ENCODE measurements around the gene IFITM2.
"Not testable (repeated sequence)": the region's sequence is repeated elsewhere in the genome, so short reads cannot be mapped to it uniquely, and the experiment has no call there.

The IFITM2 gene

DNA sequence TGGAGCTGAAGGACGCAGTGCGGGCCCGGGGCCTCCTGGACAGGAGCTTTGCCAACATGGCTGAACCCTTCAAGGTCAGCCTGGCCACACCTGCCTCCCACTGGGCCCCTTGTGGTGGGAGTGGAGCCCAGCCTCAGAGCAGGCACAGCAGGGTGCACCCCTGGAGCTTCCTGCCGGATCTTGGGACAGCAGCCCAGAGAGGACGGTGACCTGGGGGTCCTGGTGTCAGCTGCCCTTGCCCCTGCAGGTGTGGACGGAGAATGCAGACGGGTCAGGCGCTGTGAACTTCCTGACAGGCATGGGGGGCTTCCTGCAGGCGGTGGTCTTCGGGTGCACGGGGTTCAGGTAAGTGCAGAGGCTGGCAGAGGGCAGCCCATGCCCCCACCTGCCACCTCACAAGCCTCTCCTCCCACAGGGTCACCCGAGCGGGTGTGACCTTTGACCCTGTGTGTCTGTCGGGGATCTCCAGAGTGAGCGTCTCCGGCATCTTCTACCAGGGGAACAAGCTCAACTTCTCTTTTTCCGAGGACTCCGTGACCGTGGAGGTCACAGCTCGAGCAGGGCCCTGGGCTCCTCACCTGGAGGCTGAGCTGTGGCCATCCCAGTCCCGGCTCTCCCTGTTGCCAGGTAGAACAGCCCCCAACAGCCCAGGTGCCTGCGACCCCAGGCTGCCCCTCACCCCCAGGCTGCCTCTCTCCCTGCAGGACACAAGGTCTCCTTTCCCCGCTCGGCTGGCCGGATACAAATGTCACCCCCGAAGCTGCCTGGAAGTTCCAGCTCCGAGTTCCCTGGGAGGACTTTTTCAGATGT lies 13.6 kb upstream of the IFITM2 start:
- no peak for DNase-seq

GRCh38 chr11:294780-295179 lies 12.8 kb upstream of the IFITM2 start:
- DNase-seq = no peak

GRCh38 chr11:295351-296170 lies 12.1 kb upstream of the IFITM2 start:
- no peak for DNase-seq

DNA sequence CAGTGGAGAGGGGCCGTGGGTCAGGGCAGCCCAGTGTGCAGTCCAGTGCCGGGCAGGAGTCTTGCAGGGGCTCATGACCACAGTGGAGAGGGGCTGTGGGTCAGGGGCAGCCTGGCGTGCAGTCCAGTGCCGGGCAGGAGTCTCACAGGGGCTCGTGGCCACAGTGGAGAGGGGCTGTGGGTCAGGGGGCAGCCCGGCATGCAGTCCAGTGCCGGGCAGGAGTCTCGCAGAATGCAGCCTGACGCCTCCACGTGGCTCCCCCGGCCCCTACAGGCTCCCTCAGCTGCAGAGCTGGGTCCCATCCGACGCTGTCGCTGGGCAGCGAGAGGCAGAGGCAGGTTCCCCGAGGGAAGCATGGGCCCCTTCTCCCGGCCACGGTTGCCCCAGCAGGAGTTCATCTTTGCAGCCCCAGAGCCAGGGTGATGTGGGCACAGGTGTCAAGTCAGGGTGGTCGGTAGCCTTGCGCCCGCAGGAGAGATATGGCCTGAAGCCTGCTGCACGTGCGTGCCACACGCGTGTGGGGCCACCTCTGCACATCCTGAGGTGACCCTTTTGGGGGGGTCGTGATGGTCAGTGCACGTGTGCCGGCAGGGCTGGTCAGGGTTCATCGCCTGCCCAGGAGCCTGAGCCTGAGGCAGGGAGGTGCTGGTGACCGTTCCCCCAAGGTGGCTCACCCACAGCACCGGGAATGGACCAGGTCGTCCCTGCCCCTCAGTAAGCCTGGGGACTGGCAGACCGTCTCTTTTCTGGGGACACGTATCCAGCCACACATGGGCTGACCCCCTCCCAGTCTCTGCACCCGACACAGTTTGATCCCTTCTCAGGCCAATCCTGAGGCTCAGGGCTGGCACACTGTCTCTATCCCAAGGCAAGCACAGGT lies 11.2 kb upstream of the IFITM2 start:
- no peak for DNase-seq

GRCh38 chr11:297051-297585 lies 10.5 kb upstream of the IFITM2 start:
- no peak for DNase-seq

DNA sequence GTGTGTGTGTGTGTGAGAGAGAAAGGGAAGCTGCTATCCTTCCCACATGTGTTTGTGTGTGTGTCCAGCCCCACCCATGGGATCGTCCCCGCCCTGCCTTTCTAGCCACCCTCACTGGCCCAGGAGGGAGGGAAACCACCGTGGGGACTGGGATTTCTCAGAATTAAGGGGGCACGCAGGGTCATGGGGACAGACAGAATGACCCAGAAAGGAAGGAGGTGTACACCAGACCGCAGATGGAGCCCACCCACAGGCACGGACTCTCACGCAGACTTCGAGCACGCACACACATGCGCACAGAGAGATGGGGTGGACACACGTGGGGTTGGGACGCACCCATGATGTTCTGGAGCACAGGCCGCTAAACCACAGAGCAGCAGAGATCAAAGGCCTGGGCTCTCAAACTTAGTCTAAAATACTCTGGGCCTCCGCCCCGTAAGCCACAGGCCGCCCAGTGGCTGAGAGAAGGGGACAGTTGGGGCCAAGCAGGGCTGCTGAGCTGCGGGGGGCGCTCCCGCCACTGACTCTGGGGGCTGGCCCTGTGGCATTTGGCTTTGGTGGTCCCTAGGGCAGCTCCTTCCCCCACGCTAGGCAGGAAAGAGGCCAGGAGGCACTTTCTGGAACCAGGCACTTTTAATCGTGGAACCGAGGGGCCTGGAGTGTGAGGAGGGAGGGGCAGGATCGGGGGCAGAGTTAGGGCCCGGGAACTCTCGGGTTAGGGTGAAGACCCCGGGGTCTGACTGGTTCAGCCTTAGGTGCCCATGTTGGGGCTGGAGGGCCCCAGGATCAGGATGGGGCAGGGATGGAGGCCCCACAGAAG lies 9.8 kb upstream of the IFITM2 start:
- peak; percentile 95 for DNase-seq

GRCh38 chr11:298406-299065 lies 9.1 kb upstream of the IFITM2 start:
- no peak for DNase-seq

DNA sequence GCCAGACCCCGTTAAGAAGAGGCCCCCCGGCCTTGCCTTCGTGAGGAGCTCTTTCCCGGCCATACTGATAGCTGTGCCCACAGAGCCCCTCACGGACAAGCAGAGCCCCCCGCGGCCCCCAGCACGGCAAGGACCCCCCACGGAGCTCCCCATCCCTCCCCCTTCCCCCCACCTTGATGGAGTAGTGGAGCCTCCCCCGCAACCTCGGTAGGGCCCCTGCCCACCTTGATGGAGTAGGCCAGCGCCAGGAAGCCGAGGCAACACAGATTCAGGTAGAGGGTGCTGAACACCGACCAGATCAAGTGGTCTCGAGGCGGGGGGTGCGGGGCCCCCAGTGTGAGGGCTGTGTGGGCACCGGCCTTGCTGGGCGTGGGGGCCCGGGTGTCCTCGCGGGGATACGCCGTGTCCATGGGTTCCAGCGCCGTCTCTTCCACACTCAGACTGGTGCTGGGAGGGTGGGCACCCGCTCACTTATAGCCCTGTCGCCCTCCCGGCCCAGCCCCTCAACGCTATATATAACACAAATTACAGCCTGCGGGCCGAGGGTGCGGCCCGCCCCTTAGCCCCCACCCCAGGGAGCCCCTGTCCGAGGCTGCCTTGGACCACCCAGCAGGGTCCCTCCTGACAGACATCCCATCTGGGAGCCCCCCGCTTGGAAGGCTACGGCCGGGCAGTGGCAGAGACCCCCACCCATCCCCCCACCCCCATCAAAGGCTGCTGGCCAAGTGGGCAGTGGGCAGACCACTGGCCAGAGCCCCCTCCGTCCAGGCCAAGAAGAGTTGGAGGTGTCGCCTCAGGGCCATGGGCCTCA lies 8.3 kb upstream of the IFITM2 start, which contains the start of gene IFITM5:
Gene IFITM5, minus strand, starts transcription at position 446 of the 811 bp plus-strand sequence. Its CDS starts 36 bp downstream, at position 410.
- no peak for DNase-seq

DNA sequence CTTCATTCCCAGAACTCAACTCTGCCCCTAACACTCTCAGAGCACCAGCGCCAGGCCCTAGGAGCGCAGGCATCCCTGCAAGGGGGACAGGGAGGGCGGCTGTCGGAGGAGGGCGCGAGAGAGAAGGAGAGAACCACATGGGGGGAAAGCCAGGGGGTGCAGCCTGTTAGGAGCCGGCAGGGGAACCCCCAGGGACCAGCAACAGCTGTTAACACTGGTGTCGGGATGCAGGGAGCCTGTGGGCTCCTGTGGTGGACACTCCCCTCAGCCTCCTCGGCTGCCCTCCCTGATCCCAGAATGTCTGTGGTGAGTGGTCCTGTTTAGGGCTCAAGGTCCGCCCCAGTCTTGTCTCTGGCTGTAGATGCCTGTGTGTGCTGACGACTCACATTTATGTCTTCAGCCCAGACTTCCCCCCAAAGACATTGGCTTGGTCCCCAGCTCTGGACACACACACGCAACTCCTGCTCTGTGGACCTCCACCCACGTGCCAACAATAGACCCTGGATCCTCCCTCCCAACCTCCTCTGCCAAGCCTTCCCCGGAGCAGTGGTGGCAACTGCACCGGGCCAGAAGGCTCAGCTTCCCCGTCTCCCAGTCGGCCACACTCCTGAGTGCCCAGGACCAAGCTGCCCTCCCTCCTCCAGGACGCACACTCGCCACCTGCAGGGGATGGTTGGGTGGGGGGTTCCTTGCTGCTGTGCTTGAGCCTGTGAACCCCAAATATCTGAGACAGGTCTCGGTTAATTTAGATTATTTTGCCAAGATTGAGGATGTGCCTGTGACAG lies 7.5 kb upstream of the IFITM2 start:
- no peak for DNase-seq

DNA sequence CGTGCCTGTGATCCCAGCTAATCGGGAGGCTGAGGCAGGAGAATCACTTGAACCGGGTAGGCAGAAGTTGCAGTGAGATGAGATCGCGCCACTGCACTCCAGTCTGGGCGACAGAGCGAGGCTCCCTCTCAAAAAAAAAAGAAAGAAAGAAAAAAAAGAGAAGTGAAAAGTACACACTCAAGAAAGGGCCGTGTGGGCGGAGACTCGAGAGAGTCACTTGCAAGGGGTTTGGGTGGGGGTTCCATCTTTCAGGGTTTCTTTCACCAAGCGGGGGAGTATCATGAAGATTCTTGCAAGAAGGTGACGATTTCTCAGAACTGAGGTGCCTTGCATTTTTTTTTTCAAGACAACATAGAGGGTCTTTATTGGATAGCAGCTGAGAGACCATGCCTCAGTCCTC lies 4.3 kb upstream of the IFITM2 start:
- DNase-seq = peak; percentile 89

DNA sequence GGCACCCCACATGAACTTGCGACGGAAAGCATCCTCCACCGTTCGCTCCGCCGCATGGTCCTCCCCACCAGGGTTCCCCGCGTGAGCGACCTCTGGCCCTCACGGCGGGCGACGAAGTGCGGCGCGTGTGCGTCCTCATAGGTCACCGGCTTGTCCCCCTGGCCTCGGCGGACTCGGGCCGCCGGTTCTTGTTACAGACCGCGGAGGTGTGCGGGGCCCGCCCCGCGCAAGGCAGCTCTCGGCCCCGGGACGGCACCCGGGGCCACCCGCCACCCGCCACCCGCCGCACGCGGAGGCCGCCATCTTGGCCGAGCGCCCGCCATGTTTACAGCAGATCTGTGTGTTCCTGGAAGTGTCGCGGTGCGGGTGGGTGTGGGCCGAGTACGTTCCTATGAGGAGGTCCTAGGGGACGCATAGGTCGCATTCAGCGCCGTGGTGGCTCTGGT lies 3.5 kb upstream of the IFITM2 start:
- DNase-seq = no peak

DNA sequence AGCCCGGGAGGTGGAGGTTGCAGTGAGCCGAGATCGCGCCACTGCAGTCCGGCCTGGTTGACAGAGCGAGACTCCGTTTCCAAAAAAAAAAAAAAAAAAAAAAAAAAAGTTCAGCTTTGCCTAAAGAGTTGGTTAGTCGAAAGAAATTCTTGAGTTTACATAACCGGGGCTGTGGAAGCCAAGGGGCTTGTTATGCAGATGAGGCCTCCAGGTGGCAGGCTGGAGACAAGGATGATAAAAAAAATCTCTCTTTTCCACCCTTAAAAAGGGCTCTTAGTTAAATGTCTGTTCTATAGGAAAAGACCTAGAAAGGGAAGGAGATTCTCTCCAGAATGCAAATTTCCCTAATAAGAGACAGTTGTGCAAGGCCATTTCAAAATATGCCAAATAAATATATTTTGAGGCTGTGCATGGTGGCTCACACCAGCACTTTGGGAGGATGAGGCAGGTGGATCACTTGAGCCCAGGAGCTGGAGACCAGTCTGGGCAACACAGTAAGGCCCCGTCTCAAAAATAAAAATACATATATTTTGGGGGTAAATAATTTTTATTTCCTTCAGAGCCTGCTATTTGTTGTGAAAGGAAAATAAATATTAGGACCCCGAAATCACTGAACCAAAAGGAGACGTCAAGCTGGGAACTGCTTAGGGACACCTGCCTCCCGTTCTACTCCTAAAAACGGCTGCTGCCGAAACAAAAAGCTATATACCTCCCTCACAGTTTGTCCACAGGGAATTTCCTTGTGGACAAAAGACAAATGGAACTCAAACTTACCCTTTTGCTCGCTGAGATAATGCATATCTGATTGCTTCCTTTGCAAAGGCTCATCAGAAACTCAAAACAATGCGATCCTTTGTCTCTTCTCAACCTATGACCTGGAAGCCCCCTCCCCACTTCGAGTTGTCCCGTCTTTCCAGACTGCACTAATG lies 2.4 kb upstream of the IFITM2 start:
- peak; percentile 76 for DNase-seq

GRCh38 chr11:305844-306211 lies 1.8 kb upstream of the IFITM2 start:
- no peak for DNase-seq

GRCh38 chr11:306645-307371 lies 808 bp upstream of the IFITM2 start:
- no peak for DNase-seq

DNA sequence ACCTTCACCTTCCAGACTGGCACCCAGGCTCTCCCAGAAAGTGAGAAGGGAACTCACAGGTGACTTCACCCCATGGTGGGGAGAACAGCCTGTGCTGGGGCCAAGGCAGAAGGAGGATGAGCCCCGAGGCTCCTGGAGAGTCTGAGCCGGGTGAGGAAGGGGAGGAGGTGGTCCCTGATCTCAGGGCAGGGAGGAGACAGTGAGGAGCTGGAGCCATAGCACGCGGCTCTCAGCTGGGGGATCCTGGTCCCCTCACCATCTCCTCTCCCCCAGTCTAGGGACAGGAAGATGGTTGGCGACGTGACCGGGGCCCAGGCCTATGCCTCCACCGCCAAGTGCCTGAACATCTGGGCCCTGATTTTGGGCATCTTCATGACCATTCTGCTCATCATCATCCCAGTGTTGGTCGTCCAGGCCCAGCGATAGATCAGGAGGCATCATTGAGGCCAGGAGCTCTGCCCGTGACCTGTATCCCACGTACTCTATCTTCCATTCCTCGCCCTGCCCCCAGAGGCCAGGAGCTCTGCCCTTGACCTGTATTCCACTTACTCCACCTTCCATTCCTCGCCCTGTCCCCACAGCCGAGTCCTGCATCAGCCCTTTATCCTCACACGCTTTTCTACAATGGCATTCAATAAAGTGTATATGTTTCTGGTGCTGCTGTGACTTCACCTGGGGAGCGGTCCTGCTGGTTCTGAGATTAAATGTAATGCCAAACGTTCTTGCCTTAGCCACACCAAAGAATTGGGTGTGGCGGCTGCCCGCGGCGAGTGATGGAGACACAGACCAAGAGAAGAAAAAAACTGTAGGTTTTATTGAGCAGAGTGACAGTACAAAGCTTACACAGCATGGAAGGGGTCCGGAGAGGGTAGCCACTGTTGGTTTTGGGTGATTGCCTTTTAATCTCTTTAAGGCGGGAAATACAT lies 1.4 kb downstream of the IFITM2 start:
- DNase-seq = not testable (repeated sequence)

DNA sequence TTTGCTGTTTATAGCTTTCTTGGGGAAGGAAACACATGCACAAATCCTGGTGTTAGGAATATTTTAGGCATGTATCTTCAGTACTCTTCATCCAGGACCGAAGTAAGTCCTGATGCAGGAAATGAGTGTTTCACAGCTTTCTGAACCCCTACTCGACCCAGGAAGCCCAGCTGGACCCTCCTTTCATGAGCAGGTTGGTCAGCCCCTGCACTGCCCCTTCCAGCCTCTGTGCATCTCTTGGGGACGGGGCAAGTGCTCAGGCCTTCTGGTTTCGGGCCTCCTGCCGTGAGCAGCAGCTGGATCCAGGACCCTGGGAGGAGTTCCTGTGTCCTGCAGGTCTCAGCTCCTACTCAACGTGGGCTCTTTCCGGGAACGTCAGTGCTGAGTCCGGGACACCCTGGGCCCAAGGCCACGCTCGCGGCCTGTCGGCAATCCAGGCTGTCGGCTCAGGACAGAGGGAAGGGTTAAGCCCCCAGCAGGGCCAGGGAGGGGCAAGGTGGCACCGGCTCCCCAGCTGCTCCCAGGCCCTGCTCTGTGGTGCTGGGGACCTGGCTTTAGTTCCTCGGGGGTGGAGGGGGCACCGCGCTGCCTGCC lies 2.5 kb downstream of the IFITM2 start:
- DNase-seq = not testable (repeated sequence)

Data from MV-4-11 (cell line).